ENCODE results near the gene ST3GAL2. TPM values are rescaled to one million over a fixed set of nuclear protein-coding genes. Genes with fewer than 3 reads are reported as not detected.
A peak's percentile ranks its signal among the peaks of the same experiment; 100 is the strongest.

ST3GAL2 gene, protein sequence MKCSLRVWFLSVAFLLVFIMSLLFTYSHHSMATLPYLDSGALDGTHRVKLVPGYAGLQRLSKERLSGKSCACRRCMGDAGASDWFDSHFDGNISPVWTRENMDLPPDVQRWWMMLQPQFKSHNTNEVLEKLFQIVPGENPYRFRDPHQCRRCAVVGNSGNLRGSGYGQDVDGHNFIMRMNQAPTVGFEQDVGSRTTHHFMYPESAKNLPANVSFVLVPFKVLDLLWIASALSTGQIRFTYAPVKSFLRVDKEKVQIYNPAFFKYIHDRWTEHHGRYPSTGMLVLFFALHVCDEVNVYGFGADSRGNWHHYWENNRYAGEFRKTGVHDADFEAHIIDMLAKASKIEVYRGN
- total RNA-seq, result 24.2 TPM
- long read RNA-seq, full-length matches to known transcripts, result 18 of 50 reads
- long read RNA-seq, partial matches to known transcripts, result 0 of 50 reads
- long read RNA-seq, other reads (novel, unspliced or antisense), result 32 of 50 reads

DNA sequence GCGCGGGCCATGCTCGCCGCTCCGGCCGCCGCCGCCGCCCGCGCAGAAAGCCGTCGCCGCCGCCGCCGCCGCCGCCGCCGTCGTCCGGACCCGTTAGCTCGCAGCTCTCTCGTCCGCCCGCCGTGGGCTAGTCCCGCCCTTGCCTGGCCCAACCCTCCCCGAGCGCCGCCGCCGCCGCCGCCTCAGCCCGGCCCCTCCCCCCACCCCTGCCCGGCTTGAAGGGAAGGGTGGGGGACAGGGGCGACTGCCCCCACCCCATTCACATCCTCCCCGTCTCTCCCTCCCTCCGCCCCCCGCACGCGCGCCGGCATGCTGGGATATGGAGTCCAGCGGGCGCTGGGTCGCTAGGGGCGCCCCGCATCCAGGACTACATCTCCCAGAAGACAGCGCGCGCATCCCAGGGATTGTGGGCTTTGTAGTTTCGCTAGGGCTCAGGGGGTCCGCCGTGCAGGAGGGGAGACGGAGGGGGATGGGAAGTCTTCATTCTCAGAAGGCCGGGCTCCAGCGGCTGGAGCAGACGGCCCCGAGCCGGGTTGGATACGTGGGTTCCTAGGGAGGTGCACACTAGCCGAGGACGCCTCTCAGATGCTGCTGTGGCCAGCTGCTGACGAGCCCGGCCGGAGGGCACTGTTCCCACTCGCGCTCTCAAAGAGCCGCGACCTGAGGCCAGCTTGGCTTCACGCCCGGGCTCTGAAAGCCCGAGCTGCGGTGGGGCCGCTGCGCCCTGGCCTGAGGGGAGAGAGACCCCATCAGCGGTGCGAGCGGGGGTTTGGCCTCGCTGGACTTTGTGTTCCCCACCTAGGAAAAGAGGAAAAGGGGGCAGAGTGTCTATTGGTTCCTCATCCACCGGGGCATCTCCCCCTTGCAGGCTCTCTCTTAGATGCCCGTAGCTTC, at the start of gene ST3GAL2:
ST3GAL2 (minus strand) TSS at position 132 of the 894 bp plus-strand sequence. CDS start 40,570 bp downstream, outside the sequence.
- intact Hi-C loops (cut with DNase I), result no loop called here
- peak; percentile 98 for DNase-seq (ENCODE audit: low spot score)

DNA sequence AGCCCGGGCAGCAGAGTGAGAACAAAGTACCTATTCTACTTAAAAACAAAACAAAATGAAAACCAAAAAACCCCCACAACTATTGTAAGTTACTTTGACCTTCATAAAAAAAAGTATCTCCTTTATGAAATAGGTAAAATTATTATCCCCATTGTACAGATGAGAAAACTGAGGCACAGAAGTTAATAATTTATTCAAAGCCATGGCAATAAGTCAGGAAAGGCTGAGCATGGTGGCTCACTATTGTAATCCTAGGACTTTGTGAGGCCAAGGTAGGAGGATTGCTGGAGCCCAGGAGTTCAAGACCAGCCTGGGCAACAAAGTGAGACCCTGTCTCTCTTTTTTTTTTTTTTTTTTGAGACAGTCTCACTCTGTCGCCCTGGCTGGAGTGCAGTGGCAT, 46.0 kb upstream of the ST3GAL2 start:
- no peak for DNase-seq (ENCODE audit: low spot score)
- intact Hi-C loops (cut with DNase I), result no loop called here

DNA sequence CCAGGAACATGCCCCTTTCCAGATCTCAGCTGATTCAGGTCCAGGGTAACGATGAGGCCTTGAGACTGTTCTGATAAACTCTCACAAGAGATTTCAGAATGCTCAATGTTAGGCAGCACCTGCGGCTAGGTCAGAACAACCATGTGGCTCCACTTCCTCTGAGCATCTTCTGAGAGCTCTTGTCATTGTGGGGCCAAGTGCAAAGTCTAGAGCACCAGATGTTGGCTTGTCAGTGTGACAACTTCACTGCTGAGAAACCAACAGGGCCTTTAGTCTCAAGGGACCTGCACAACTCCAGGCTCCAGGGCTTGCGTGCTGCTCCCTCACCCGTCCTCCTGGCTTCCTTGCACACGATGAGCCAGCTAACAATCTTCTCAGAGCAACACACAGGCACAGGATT, 44.5 kb upstream of the ST3GAL2 start:
- intact Hi-C loops (cut with DNase I), result no loop called here
- DNase-seq (ENCODE audit: low spot score), result no peak

DNA sequence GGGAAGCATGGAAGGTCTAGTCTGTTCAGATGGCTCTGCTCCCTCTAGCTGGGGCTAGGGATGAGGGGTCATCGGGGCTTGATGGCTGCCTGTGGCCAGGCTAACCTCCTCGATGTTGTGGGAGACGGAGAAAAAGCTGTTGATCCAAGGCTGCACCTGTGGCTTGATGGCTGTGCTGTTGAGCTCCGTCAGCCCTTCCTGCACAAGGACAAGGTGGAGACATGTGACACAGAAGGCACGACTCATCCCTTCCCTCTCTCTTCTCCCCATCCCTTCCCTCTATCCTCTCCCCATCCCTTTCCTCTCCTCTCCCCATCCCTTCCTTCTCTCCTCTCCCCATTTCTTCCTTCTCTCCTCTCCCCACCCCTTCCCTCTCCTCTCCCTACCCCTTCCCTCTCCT, 43.7 kb upstream of the ST3GAL2 start:
- intact Hi-C loops (cut with DNase I), result no loop called here
- DNase-seq (ENCODE audit: low spot score), result no peak

DNA sequence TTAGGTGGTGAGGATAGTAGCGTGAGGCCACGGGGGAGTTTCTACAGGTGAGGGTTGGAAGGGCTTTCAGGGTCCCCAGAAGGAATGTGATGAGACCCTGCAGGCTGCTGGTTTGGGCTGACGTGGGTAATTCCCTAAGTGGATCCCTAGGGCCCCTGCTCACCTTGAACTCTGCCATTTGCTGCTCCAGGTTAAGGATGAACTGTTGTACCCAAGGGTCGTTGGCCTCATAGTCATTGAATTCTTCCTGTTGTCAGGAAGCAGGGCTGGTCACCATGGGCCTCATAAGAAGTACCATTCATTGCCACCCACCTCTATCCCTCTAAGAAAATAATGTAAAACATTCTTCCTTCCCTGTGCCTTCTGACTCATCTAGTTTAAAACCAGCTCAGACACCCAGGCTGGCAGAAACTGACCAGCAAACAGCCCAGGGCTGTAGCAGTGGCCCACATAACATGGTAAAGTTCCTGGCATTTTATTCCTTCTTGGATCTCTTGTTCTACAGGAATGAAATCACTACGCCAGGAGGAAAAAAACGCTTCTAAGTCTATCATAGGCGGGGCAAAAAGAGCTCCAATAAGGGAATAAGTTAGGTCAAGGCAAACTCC, 43.1 kb upstream of the ST3GAL2 start:
- no peak for DNase-seq (ENCODE audit: low spot score)
- intact Hi-C loops (cut with DNase I), result no loop called here

DNA sequence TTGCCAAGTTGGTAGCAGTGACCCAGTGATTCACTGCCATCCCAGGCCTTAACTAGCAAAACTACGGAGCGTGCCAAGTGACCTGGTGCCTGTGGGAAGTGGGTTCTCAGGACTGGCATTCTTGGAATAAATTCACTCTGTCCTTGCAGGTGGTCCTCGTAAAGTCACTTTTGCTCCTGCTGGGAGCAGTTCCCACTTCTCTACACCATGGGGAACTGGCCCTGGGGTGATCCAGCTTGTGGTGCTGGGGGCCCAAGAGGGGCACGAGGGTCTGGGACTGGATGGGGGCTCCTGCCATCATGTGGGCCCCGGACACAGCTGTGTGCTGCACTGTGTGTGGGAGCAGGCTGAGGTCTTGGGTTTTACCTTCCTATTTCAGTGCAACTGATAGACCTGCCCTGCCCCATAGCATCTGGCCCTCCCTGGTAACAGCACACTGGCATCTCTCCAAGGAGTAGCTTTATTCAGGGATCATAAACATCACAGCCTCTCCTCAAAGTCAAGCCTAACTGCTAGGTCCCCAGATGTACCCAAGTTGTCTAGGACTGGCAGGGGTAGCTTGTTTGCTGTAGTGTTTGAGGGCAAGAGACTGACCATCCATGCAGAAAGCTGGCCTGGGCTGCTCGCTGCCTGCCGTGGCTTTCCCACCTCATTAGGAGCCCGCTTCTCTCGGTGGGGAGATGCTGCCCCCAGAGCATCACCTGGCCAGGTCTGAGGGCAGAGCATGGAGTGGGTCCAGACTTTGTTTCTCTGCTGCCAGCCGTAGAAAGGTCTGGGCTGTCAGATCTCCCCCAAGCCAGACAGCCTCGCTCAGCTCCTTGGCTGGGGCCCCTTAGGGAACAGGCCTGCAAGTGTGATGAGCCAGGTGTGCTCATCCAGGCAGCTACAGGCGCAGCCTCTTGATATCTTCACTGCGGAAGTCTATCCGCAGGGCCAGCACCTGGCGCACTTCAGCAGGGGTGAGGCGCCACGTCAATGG, 41.5 kb upstream of the ST3GAL2 start:
- intact Hi-C loops (cut with DNase I), result no loop called here
- DNase-seq (ENCODE audit: low spot score), result no peak

DNA sequence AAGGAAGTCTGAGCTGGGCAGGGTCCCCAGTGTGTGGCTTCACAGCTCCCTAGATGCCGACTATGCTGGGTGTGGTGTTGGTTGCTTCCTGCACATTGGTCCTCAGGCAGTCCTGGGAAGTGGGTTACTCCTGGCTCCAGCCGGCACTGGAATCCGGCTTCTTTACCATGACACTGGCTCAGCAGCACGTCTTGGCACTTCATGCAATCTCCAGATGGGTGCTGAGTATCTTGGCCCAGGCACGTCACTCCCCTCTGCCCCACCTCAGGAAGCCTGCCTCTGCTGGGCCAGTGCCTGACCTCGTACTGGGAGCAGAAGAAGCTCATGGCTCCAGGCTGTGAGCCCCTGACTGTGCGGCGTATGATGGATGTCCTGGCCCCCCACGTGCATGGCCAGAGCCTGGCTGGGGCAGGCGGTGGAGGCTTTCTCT, 40.0 kb upstream of the ST3GAL2 start:
- intact Hi-C loops (cut with DNase I), result loop anchor here (5.0 kb wide), 1 partner anchor 102 kb away; no protein-coding TSS in a partner anchor
- no peak for DNase-seq (ENCODE audit: low spot score)

DNA sequence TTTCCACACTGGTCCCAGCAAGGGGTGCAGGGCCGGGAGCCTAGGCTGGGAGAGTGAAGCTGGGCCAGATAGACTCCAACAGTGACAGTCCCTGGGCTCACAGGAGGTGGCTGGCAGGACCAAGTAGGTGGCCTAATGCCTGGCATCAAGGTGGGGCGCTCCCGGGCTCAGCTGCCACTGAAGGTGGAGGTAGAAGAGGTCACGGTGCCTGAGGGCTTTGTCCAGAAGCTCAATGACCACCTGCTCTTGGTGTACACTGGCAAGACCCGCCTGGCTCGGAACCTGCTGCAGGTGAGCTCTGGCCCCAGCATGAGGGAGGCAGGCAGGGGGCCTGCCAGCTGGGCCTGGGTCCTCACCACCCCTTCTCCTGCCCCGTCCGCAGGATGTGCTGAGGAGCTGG, 39.3 kb upstream of the ST3GAL2 start:
- intact Hi-C loops (cut with DNase I), result loop anchor here (5.0 kb wide), 1 partner anchor 101 kb away; no protein-coding TSS in a partner anchor

DNA sequence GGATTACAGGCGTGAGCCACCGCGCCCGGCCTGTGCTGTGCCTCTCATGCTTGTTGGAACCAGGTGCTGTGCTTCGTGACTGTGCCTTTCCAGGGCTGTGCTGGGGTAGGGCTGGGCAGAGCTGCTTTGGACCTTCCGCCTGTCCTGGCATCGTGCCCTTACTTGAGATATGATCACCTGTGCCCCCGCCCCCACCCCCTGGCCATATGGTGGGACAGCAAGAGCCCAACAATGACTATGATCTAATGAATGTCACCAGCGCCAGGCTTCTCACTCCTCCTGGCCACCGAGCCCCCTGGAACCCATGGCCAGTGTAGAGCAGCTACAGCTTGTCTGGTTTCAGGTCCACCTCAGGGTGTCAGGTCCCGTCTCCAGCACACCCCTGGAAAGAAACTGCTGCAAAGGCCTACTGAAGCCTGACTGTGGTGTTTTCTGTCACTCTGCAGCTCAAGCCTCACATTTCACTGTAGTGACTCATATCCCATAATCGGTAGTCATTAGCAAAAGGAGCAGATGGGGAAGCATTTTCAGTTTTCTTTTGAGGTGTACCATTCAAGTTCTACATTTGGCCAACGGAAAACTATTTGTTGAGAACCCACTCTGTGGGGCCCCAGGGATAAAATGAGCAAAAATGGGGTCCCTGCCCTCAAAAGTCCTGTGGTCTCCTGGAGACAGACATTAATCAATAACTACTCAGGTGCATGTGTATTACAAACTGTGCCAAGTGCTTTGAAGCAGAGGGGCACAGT, 37.5 kb upstream of the ST3GAL2 start:
- intact Hi-C loops (cut with DNase I), result loop anchor here (5.0 kb wide), 1 partner anchor 99 kb away; no protein-coding TSS in a partner anchor
- DNase-seq (ENCODE audit: low spot score), result no peak

More for the DNA sequence above, 39.3 kb upstream of the ST3GAL2 start:
- no peak for DNase-seq (ENCODE audit: low spot score)

DNA sequence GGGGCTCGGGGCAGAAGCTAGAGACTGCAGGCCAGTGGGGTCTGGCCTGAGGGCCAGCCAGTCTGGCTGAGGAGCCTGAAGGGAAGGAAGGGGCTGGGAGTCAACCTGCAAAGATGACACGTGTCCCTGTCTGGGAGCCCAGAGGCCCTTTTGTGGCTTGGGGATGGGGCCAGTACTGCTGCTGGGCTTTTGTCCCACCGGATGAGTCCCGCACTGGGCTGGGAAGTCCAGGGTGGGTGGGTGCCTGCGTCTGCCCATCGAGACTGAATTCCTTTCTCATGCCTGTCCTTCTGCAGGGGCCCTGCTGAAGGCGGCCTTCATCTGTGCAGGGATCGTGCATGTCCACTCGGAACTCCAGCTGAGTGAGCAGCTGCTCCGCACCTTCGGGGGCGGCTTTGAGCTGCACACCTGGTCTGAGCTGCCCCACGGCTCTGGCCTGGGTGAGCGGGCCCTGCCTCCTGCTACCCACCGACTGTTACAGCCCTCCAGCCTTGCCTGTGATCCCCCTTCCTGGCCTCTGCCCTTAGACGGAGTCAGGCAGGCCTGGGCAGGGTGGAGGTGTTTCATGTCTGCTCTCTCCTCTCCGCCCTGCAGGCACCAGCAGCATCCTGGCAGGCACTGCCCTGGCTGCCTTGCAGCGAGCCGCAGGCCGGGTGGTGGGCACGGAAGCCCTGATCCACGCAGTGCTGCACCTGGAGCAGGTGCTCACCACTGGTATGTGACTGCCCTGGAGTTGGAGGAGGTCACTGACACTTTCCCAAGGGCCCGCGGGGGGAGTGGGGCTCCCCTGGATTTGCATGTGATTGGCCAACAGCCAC, 36.4 kb upstream of the ST3GAL2 start:
- no peak for DNase-seq (ENCODE audit: low spot score)
- intact Hi-C loops (cut with DNase I), result loop anchor here (5.0 kb wide), 1 partner anchor 98 kb away; no protein-coding TSS in a partner anchor

DNA sequence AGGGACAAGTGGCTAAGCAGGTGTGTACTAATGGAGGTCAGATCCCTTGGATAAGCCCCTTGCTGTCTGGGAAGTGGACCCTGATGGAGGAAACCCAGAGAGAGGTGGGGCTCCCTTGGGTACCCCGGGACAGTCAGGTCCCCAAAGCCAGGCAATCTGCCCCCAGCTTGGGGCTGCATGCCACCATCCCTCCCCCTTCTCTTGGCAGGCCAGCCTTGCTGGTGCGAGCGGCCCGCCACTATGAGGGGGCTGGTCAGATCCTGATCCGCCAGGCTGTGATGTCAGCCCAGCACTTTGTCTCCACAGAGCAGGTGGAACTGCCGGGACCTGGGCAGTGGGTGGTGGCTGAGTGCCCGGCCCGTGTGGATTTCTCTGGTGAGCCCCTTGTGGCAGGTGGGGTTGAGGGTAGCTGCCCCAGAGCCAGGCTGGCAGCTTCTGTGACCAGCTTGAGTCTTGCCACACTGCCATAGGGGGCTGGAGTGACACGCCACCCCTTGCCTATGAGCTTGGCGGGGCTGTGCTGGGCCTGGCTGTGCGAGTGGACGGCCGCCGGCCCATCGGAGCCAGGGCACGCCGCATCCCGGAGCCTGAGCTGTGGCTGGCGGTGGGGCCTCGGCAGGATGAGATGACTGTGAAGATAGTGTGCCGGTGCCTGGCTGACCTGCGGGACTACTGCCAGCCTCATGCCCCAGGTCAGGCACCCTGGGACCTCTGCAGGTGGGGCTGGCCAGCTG, 35.6 kb upstream of the ST3GAL2 start:
- intact Hi-C loops (cut with DNase I), result loop anchor here (5.0 kb wide), 2 partner anchors 82 to 97 kb away; no protein-coding TSS in a partner anchor
- no peak for DNase-seq (ENCODE audit: low spot score)

DNA sequence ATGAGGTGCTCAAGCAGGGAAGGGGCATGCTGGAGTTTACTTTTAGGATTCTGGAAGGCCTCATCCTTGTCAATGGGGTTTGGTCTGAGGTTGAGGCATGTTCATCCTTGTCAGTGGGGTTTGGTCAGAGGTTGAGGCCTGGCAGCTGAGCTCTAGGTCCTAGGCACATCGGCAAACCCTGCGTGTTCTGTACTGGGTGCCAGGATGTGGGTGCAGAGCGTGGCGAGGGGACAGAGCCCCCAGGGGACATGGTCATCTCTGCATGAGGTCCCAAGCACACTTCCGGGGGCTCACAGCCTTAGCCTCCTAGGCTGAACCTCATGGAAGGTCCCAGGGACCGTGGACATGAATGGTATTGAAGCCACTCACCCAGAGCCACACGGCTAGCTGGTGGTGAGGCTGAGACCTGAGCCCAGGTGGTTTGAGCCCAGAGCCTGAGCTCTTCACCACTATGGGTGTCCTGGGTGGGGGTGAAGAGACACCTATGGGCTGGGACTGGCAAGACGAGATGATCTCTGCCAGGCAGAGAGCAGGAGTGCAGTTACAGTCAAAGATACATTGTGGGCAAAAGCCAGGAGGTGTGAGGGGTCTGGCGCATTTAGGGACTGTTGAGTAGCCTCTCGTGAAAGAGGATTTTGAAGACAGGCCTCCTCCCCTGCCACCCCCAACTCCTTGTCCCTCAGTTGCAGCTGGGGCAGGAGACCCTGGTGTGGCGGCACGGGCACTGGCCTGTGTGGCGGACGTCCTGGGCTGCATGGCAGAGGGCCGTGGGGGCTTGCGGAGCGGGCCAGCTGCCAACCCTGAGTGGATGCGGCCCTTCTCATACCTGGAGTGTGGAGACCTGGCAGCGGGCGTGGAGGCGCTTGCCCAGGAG, 34.8 kb upstream of the ST3GAL2 start:
- intact Hi-C loops (cut with DNase I), result loop anchor here (5.0 kb wide), 1 partner anchor 81 kb away; no protein-coding TSS in a partner anchor
- DNase-seq (ENCODE audit: low spot score), result no peak

DNA sequence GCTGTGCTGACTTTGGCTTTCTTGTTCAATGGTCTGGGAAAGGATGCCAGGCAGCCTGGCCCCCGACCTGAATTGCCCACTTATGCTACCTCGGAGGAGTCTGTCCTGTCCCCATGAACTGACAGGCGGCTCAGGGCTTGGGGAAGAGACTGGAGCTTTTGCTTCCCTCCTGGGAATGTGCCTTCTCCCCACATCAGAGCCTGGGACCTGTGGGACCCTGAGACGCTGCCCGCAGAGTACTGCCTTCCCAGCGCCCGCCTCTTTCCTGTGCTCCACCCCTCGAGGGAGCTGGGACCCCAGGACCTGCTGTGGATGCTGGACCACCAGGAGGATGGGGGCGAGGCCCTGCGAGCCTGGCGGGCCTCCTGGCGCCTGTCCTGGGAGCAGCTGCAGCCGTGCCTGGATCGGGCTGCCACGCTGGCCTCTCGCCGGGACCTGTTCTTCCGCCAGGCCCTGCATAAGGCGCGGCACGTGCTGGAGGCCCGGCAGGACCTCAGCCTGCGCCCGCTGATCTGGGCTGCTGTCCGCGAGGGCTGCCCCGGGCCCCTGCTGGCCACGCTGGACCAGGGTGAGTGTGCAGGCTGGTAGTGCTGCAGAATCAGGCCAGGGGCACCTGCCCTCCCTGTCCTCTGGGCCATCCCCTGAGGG, 34.0 kb upstream of the ST3GAL2 start:
- intact Hi-C loops (cut with DNase I), result loop anchor here (5.0 kb wide), 1 partner anchor 81 kb away; no protein-coding TSS in a partner anchor

DNA sequence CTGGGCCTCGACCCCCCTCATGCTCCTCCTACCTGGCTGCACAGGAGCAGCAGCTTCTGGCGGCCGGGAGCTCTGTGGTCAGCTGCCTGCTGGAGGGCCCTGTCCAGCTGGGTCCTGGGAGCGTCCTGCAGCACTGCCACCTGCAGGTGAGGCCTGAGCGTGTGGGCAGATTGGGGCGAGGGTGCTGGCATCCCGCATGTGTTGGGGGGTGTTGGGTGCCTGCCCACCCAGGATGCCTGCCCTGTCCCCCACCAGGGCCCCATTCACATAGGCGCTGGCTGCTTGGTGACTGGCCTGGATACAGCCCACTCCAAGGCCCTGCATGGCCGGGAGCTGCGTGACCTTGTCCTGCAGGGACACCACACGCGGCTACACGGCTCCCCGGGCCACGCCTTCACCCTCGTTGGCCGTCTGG, 32.0 kb upstream of the ST3GAL2 start:
- DNase-seq (ENCODE audit: low spot score), result no peak
- intact Hi-C loops (cut with DNase I), result loop anchor here (5.0 kb wide), 1 partner anchor 79 kb away; no protein-coding TSS in a partner anchor

More for the DNA sequence above, 34.0 kb upstream of the ST3GAL2 start:
- DNase-seq (ENCODE audit: low spot score), result no peak
